BE2C (cell line): ENCODE results near the gene CENPM.
A peak's percentile ranks its signal among the peaks of the same experiment; 100 is the strongest.

ENCODE experiments used
- DNase-seq: peaks from one replicate; pipeline ENCODE4 v3.0.0-alpha.2; 2020
- H3K27me3 ChIP-seq: fragments of 250-450 bp; sonication (Bioruptor Pico); 2 replicates; pipeline ENCODE4 v1.5.1; 2020; ENCODE audit warnings: mild to moderate bottlenecking
- H3K36me3 ChIP-seq: fragments of 250-450 bp; sonication (Bioruptor Pico); 2 replicates; pipeline ENCODE4 v1.5.1; 2020; ENCODE audit warnings: mild to moderate bottlenecking
- H3K4me1 ChIP-seq: fragments of 250-450 bp; sonication (Bioruptor Pico); 2 replicates; pipeline ENCODE4 v1.5.1; 2020
- H3K4me3 ChIP-seq: 2 replicates; pipeline ENCODE4 v1.5.1; 2011; ENCODE audit warnings: low read depth, low read length
- H3K9me3 ChIP-seq: fragments of 250-450 bp; sonication (Bioruptor Pico); 2 replicates; pipeline ENCODE4 v1.5.1; 2020
- CTCF ChIP-seq: IDR thresholded peaks from 2 replicates; pipeline ENCODE4 v1.5.1; 2012; ENCODE audit warnings: mild to moderate bottlenecking, low read depth, low read length

CENPM gene

GRCh38 chr22:41923595-41924276, 23.2 kb downstream of the CENPM start:
- no peak for DNase-seq
- TF ChIP-seq CTCF: no peak
- Histone ChIP-seq H3K27me3 (peaks cover 19% of the 10 kb centered on the region), H3K4me1 (peaks cover 5% of the 10 kb centered on the region; the same call in 1 of the 2 replicates), H3K36me3 (no peaks in the 10 kb centered on the region), H3K9me3 (no peaks in the 10 kb centered on the region), H3K4me3 (no peak overlapping the region)

GRCh38 chr22:41922940-41923594, 23.9 kb downstream of the CENPM start:
- Histone ChIP-seq H3K27me3 (peaks cover 22% of the 10 kb centered on the region), H3K9me3 (no peaks in the 10 kb centered on the region), H3K4me3 (no peak overlapping the region), H3K36me3 (no peaks in the 10 kb centered on the region), H3K4me1 (peaks cover under 1% of the 10 kb centered on the region; the same call in 1 of the 2 replicates)
- no peak for DNase-seq
- no peak for TF ChIP-seq CTCF

DNA sequence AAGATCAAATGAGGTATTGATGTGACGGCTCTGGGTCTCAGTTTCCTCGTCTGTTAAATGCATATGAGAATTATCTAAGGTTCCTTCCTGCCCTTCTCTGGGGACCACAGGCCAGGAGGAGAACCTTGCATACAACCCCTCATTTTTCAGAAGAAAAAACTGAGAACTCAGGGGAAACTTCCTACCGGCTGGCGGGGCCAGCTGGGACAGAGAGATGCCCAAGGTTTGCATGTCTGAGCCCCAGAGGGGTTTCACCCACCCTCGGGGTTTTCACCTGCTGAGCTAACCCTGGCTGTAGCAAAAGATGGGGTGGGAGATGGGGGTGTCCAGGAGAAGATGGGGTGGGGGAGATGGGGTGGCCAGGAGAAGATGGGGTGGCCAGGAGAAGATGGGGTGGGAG, 24.6 kb downstream of the CENPM start:
- Histone ChIP-seq H3K4me1 (no peaks in the 10 kb centered on the region), H3K9me3 (no peaks in the 10 kb centered on the region), H3K36me3 (no peaks in the 10 kb centered on the region), H3K27me3 (peaks cover 29% of the 10 kb centered on the region), H3K4me3 (no peak overlapping the region)
- DNase-seq: no peak
- TF ChIP-seq CTCF: no peak

GRCh38 chr22:41920271-41920976, 26.5 kb downstream of the CENPM start:
- Histone ChIP-seq H3K27me3 (peaks cover 35% of the 10 kb centered on the region), H3K36me3 (no peaks in the 10 kb centered on the region), H3K9me3 (no peaks in the 10 kb centered on the region), H3K4me3 (no peak overlapping the region), H3K4me1 (no peaks in the 10 kb centered on the region)
- DNase-seq: no peak
- TF ChIP-seq CTCF: no peak

DNA sequence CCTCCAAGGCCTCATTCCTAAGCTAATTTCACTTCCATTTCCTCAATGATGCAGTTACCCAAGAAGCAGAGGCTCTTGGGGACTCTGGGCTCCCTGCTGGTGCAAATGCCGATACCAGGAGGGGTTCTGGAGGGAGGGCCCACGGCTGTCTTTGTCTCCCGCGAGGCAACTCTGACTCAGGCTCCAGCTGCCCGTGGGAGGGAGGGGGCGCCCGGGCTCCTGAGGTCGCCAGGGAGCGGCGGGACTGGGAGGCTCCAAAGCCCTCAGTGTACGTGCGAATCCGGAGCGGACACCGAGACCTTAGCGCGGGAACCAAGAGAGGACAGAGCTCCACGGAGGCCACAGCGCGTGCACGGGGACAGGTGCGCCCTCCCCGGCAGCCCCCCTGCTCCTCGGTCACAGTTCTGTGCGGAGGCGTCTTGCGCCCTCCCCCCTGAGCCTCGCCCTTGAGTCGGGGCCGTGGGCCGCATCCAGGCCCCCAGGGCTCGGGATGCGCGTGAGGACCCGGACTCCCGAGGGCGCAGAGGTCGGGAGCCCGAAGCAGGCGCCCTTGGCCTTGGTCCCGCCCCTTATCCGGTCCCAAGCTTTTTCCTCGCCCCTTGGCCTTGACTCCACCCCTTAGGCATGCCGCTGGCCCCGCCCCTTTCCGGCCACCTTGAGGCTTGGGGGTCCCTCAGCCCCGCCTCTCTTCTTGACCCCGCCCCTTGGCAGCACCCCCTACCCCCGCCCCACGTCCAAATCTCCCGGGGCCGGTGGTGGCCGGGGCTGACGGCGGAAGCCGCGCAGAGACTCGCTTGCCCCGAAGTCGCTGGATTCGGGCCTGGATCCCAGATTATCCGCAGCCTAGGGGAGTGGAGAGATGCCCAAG, 27.4 kb downstream of the CENPM start:
- DNase-seq: peak; percentile 65
- Histone ChIP-seq H3K9me3 (no peaks in the 10 kb centered on the region), H3K4me1 (no peaks in the 10 kb centered on the region), H3K27me3 (peaks cover 38% of the 10 kb centered on the region), H3K4me3 (peak overlapping the region; percentile 43), H3K36me3 (no peaks in the 10 kb centered on the region)
- TF ChIP-seq CTCF: no peak
